Tibial artery (tissue), 4 donors: ENCODE measurements around the gene SF1.
A peak's percentile ranks its signal among the peaks of the same experiment; 100 is the strongest.

Experiments used
- DNase-seq, 2 donors: peaks; one replicate each; pipeline ENCODE4 v3.0.0-alpha.2; 2019
- H3K27ac ChIP-seq, 2 donors: fragments of 200-600 bp; sonication (generic) in 1 of 2; 1 replicate in 1 of 2; 2 replicates in 1 of 2; pipeline ENCODE4 v1.5.1; 2018 to 2019; ENCODE audit warnings: mild to moderate bottlenecking in 1 of 2
- H3K27me3 ChIP-seq, 2 donors: fragments of 200-600 bp; sonication (generic) in 1 of 2; one replicate each; pipeline versions ENCODE4 v1.5.1 to v1.6.0; 2016 to 2019
- H3K36me3 ChIP-seq, 3 donors: fragments of 200-600 bp; sonication (generic) in 2 of 3; one replicate each; pipeline ENCODE4 v1.5.1; 2016 to 2019; ENCODE audit warnings: mild to moderate bottlenecking in 2 of 3
- H3K4me1 ChIP-seq, 4 donors: fragments of 200-600 bp; sonication (generic) in 2 of 4; 1 replicate in 3 of 4; 2 replicates in 1 of 4; pipeline ENCODE4 v1.5.1; 2016 to 2019
- H3K4me3 ChIP-seq, 2 donors: fragments of 200-600 bp; sonication (generic) in 1 of 2; 1 replicate in 1 of 2; 2 replicates in 1 of 2; pipeline ENCODE4 v1.5.1; 2018 to 2019; ENCODE audit warnings: mild to moderate bottlenecking in 2 of 2
- H3K9me3 ChIP-seq, 3 donors: fragments of 200-600 bp; sonication (generic) in 1 of 3; one replicate each; pipeline ENCODE4 v1.5.1; 2016 to 2019
- CTCF ChIP-seq, 2 experiments: fragments of 200-600 bp in 1 of 2; fragments of 450-650 bp in 1 of 2; IDR thresholded peaks; one replicate each; pipeline ENCODE4 v1.5.1; 2017 to 2019; ENCODE audit warnings: antibody characterized with exemption in 2 of 2, mild to moderate bottlenecking in 1 of 2, moderate library complexity in 1 of 2
- intact Hi-C: fragments of 100-400 bp; cut with DNase I; formaldehyde crosslinking; loops from one replicate; pipeline ENCODE4 v1.15.0; 2023; ENCODE audit warnings: low total_unique reads

The SF1 gene

GRCh38 chr11:64777449-64778222 is 706 bp downstream of the SF1 start:
- Histone ChIP-seq H3K27me3 (no peaks in the 10 kb centered on the region), H3K9me3 (no peaks in the 10 kb centered on the region), H3K27ac (peak overlapping the region; percentile 99), H3K36me3 (peaks cover 39 to 47% (median 40%) of the 10 kb centered on the region in 3 donors), H3K4me1 (peaks cover 0 to 53% (median 35%) of the 10 kb centered on the region in 4 donors), H3K4me3 (peak overlapping the region; percentile 95 to 99)
- peak; percentile 78 to 89 for DNase-seq
- intact Hi-C loops, result no loop called here
- no peak for TF ChIP-seq CTCF (IDR thresholded peaks at IDR 0.05)

- Histone ChIP-seq H3K36me3 (peaks cover 46 to 53% (median 48%) of the 10 kb centered on the region in 3 donors), H3K4me1 (peaks cover 0 to 61% (median 38%) of the 10 kb centered on the region in 4 donors), H3K27me3 (no peaks in the 10 kb centered on the region), H3K27ac (peak overlapping the region in 1 of 2 donors; percentile 99), H3K4me3 (peak overlapping the region; percentile 95 to 99), H3K9me3 (no peaks in the 10 kb centered on the region)
- intact Hi-C loops, result no loop called here
- TF ChIP-seq CTCF (IDR thresholded peaks at IDR 0.05), result no peak
- no peak for DNase-seq
Observed at GRCh38 chr11:64776875-64777274, 1.5 kb downstream of the SF1 start.

DNA sequence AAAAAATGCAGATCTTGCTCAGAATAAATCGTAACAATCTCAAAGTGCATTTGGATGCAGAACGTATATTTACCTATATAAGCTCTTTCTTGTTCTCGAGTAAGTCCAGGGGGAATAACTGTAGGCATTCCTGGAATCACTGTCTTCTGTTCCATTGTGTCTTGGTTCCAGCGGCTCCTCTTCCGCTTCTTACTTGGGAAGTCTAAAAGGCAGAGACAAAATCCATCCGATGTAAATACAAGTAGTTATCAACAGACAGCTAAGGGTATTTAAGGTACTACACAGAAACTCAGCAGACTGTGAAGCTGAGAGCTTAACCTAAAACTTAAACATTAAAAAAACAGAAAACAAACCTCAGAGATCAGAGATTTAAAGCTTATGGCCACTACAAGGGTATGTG is 1.9 kb downstream of the SF1 start:
- intact Hi-C loops, result no loop called here
- no peak for TF ChIP-seq CTCF (IDR thresholded peaks at IDR 0.05)
- peak overlapping the region; percentile 95 to 99 for H3K4me3 ChIP-seq
- peak overlapping the region in 1 of 2 donors; percentile 99 for H3K27ac ChIP-seq
- no peak for DNase-seq
- H3K36me3 ChIP-seq, result peaks cover 51 to 58% (median 52%) of the 10 kb centered on the region in 3 donors
- H3K27me3 ChIP-seq, result no peaks in the 10 kb centered on the region
- H3K4me1 ChIP-seq, result peaks cover 0 to 64% (median 43%) of the 10 kb centered on the region in 4 donors
- no peaks in the 10 kb centered on the region for H3K9me3 ChIP-seq

- Histone ChIP-seq H3K4me3 (no peak overlapping the region), H3K4me1 (peaks cover 0 to 61% (median 42%) of the 10 kb centered on the region in 4 donors), H3K27me3 (no peaks in the 10 kb centered on the region), H3K36me3 (peaks cover 73 to 81% (median 75%) of the 10 kb centered on the region in 3 donors), H3K27ac (no peak overlapping the region), H3K9me3 (no peaks in the 10 kb centered on the region)
- TF ChIP-seq CTCF (IDR thresholded peaks at IDR 0.05), result no peak
- DNase-seq, result peak in 1 of 2 donors; percentile 7
- intact Hi-C loops, result no loop called here
Observed at GRCh38 chr11:64774144-64774543, 4.2 kb downstream of the SF1 start.

DNA sequence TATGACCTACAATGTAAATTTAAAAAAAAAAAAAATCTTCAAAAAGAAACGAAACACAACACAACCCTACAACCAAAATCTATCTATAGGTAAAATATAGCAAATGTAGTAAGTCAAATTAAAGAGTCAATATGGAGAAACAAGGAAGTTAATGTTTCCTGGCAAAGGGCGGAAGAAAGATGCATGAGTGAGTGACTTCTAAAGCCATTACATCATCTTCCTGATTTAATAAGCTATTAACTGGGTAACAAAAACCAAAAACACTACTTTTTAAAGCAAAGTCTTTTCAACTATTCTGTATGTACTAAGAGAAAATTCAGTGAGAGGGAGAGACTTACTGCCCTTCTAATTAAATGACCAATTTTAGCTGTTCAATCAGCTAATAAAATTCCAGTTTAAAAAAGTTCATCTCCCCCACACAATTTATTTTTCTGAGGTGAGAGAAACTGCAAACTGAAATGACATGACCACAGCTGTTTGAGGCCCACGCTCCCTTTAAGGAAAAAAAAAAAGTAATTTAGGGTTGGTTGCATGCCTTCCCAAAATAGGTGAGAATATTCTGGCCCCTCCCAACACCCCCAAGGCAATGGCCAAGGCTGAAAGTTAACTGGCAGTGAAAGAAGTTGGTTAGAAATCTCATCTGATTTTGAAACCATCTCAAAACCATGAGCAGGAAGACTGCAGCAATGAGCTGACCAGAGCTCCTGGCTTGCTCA is 5.9 kb downstream of the SF1 start:
- Histone ChIP-seq H3K9me3 (no peaks in the 10 kb centered on the region), H3K4me3 (no peak overlapping the region), H3K36me3 (peaks cover 90 to 94% (median 92%) of the 10 kb centered on the region in 3 donors), H3K27me3 (no peaks in the 10 kb centered on the region), H3K27ac (peak overlapping the region in 1 of 2 donors; percentile 20), H3K4me1 (peaks cover 0 to 68% (median 48%) of the 10 kb centered on the region in 4 donors)
- TF ChIP-seq CTCF (IDR thresholded peaks at IDR 0.05), result no peak
- intact Hi-C loops, result no loop called here
- DNase-seq, result no peak
